Measurements from ENCODE around the gene CCDC124.

CCDC124 gene

GRCh38 chr19:17953316-17953801, 20.5 kb downstream of the CCDC124 start:
- DNase-seq (ENCODE audit: low read depth in 2 of 2), result no peak

GRCh38 chr19:17953869-17954268, 21.1 kb downstream of the CCDC124 start:
- DNase-seq (ENCODE audit: low read depth in 2 of 2), result no peak

GRCh38 chr19:17954401-17954800, 21.6 kb downstream of the CCDC124 start:
- DNase-seq (ENCODE audit: low read depth in 2 of 2), result no peak

- no peak for DNase-seq (ENCODE audit: low read depth in 2 of 2)
Measured at GRCh38 chr19:17957149-17957849, 24.5 kb downstream of the CCDC124 start.

- DNase-seq (ENCODE audit: low read depth in 2 of 2), result no peak
Measured at GRCh38 chr19:17957885-17958284, 25.1 kb downstream of the CCDC124 start.

- DNase-seq (ENCODE audit: low read depth in 2 of 2), result no peak
Measured at GRCh38 chr19:17963936-17964691, 31.3 kb downstream of the CCDC124 start.

GRCh38 chr19:17965370-17966128, 32.7 kb downstream of the CCDC124 start:
- no peak for DNase-seq (ENCODE audit: low read depth in 2 of 2)

GRCh38 chr19:17966129-17966483, 33.3 kb downstream of the CCDC124 start:
- DNase-seq (ENCODE audit: low read depth in 2 of 2), result no peak

GRCh38 chr19:17966550-17967256, 33.9 kb downstream of the CCDC124 start, which contains the start of gene KCNN1:
KCNN1 (plus strand) TSS chr19:17967107; CDS start chr19:17973889, 6,782 bp downstream.
- DNase-seq (ENCODE audit: low read depth in 2 of 2), result no peak

GRCh38 chr19:17967257-17968051, 34.6 kb downstream of the CCDC124 start:
- no peak for DNase-seq (ENCODE audit: low read depth in 2 of 2)

GRCh38 chr19:17968362-17968761, 35.5 kb downstream of the CCDC124 start:
- no peak for DNase-seq (ENCODE audit: low read depth in 2 of 2)

GRCh38 chr19:17969096-17969792, 36.4 kb downstream of the CCDC124 start:
- DNase-seq (ENCODE audit: low read depth in 2 of 2), result no peak

- no peak for DNase-seq (ENCODE audit: low read depth in 2 of 2)
Measured at GRCh38 chr19:17972230-17972629, 39.4 kb downstream of the CCDC124 start.

GRCh38 chr19:17973759-17974158, 40.9 kb downstream of the CCDC124 start:
- DNase-seq (ENCODE audit: low read depth in 2 of 2), result no peak

- no peak for DNase-seq (ENCODE audit: low read depth in 2 of 2)
Measured at GRCh38 chr19:17974551-17974950, 41.7 kb downstream of the CCDC124 start.

- no peak for DNase-seq (ENCODE audit: low read depth in 2 of 2)
Measured at GRCh38 chr19:17975032-17975431, 42.2 kb downstream of the CCDC124 start.

GRCh38 chr19:17977021-17977420, 44.2 kb downstream of the CCDC124 start:
- DNase-seq (ENCODE audit: low read depth in 2 of 2), result no peak

- no peak for DNase-seq (ENCODE audit: low read depth in 2 of 2)
Measured at GRCh38 chr19:17977488-17977887, 44.7 kb downstream of the CCDC124 start.

- no peak for DNase-seq (ENCODE audit: low read depth in 2 of 2)
Measured at GRCh38 chr19:17981611-17982010, 48.8 kb downstream of the CCDC124 start.

GRCh38 chr19:17982430-17982829, 49.6 kb downstream of the CCDC124 start:
- DNase-seq (ENCODE audit: low read depth in 2 of 2), result no peak
